HepG2 (cell line): ENCODE measurements around the gene ACOT8. TPM values are rescaled to one million over a fixed set of nuclear protein-coding genes. Genes with fewer than 3 reads are reported as not detected.

ENCODE experiments used
- CENPX ChIP-seq: sonication (generic); formaldehyde crosslinking; IDR thresholded peaks from 2 replicates; pipeline ENCODE4 v1.9.0; 2021; ENCODE audit warnings: mild to moderate bottlenecking, missing genetic modification reagents, moderate library complexity
- GTF3A ChIP-seq: sonication (generic); formaldehyde crosslinking; conservative IDR thresholded peaks from 2 replicates; pipeline ENCODE4 v1.4.0; 2020; ENCODE audit warnings: mild to moderate bottlenecking, missing genetic modification reagents
- KDM6A ChIP-seq: IDR thresholded peaks from 2 replicates; pipeline ENCODE4 v1.6.1; 2016; ENCODE audit warnings: low read depth
- MIER2 ChIP-seq: IDR thresholded peaks from 2 replicates; pipeline ENCODE4 v1.6.1; 2016; ENCODE audit warnings: missing biosample characterization, missing genetic modification reagents
- NAIF1 ChIP-seq: sonication (generic); formaldehyde crosslinking; IDR thresholded peaks from 2 replicates; pipeline ENCODE4 v1.5.0; 2020; ENCODE audit warnings: mild to moderate bottlenecking, missing genetic modification reagents, borderline replicate concordance
- NFIB ChIP-seq: sonication (generic); formaldehyde crosslinking; IDR thresholded peaks from 2 replicates; pipeline ENCODE4 v1.9.0; 2021; ENCODE audit warnings: missing genetic modification reagents, mild to moderate bottlenecking, borderline replicate concordance
- NFIC ChIP-seq: IDR thresholded peaks from 2 replicates; pipeline ENCODE4 v1.6.1; 2012; ENCODE audit warnings: mild to moderate bottlenecking, low read length, inconsistent platforms
- NR1H2 ChIP-seq: sonication (generic); formaldehyde crosslinking; IDR thresholded peaks from 2 replicates; pipeline ENCODE4 v1.8.1; 2022; ENCODE audit warnings: low read depth, missing genetic modification reagents, borderline replicate concordance
- PAX8 ChIP-seq: sonication (generic); formaldehyde crosslinking; IDR thresholded peaks from 2 replicates; pipeline ENCODE4 v1.8.0; 2022; ENCODE audit warnings: mild to moderate bottlenecking, missing genetic modification reagents, borderline replicate concordance
- PHF5A ChIP-seq: IDR thresholded peaks from one replicate; pipeline ENCODE4 v1.6.1; 2018; ENCODE audit warnings: low read depth, missing genetic modification reagents; ENCODE audit not compliant: unreplicated experiment
- PLRG1 ChIP-seq: fragments of 450-650 bp; conservative IDR thresholded peaks from 2 replicates; pipeline ENCODE4 v1.6.1; 2016
- POLR2A ChIP-seq, 2 experiments: IDR thresholded peaks; 2 replicates each; pipeline ENCODE4 v1.6.1; 2011; ENCODE audit warnings: low read depth in 2 of 2, low read length in 2 of 2, mild to moderate bottlenecking in 1 of 2, moderate library complexity in 1 of 2; ENCODE audit not compliant: insufficient read depth in 1 of 2
- TBX3 ChIP-seq: fragments of 450-650 bp; IDR thresholded peaks from 2 replicates; pipeline ENCODE4 v1.6.1; 2017; ENCODE audit warnings: antibody characterized with exemption, mild to moderate bottlenecking, inconsistent platforms, borderline replicate concordance
- YY1 ChIP-seq: IDR thresholded peaks from 2 replicates; pipeline ENCODE4 v1.6.1; 2011; ENCODE audit warnings: low read length, low read depth, moderate library complexity, mild to moderate bottlenecking; ENCODE audit not compliant: insufficient read depth, insufficient replicate concordance
- ZFP1 ChIP-seq: IDR thresholded peaks from 2 replicates; pipeline ENCODE4 v1.6.1; 2016
- ZFP37 ChIP-seq: sonication (generic); formaldehyde crosslinking; IDR thresholded peaks from 2 replicates; pipeline ENCODE4 v1.4.0; 2020; ENCODE audit warnings: missing genetic modification reagents, borderline replicate concordance
- ZFP82 ChIP-seq: sonication (generic); formaldehyde crosslinking; IDR thresholded peaks from 2 replicates; pipeline ENCODE4 v1.5.1; 2020; ENCODE audit warnings: mild to moderate bottlenecking, missing genetic modification reagents, borderline replicate concordance
- ZNF230 ChIP-seq: sonication (generic); formaldehyde crosslinking; IDR thresholded peaks from 2 replicates; pipeline ENCODE4 v1.4.0; 2020; ENCODE audit warnings: mild to moderate bottlenecking, missing genetic modification reagents
- ZNF335 ChIP-seq: sonication (generic); formaldehyde crosslinking; IDR thresholded peaks from 2 replicates; pipeline ENCODE4 v1.4.0; 2020; ENCODE audit warnings: missing genetic modification reagents
- ZNF431 ChIP-seq: sonication (generic); formaldehyde crosslinking; IDR thresholded peaks from 2 replicates; pipeline ENCODE4 v1.9.0; 2022; ENCODE audit warnings: missing genetic modification reagents, low read depth, mild to moderate bottlenecking, borderline replicate concordance
- ZNF569 ChIP-seq: sonication (generic); formaldehyde crosslinking; IDR thresholded peaks from 2 replicates; pipeline ENCODE4 v1.5.0; 2020; ENCODE audit warnings: mild to moderate bottlenecking, missing genetic modification reagents, moderate library complexity, borderline replicate concordance
- ZNF724P ChIP-seq: sonication (generic); formaldehyde crosslinking; IDR thresholded peaks from 2 replicates; pipeline ENCODE4 v1.8.0; 2022; ENCODE audit warnings: missing genetic modification reagents, borderline replicate concordance
- ZNF772 ChIP-seq: sonication (generic); formaldehyde crosslinking; IDR thresholded peaks from 2 replicates; pipeline ENCODE4 v1.5.0; 2020; ENCODE audit warnings: mild to moderate bottlenecking, missing genetic modification reagents
- ZNF883 ChIP-seq: sonication (generic); formaldehyde crosslinking; IDR thresholded peaks from 2 replicates; pipeline ENCODE4 v1.5.1; 2020; ENCODE audit warnings: mild to moderate bottlenecking, missing genetic modification reagents; ENCODE audit errors: not compliant biosample characterization
- polyA plus RNA-seq, 8 experiments: library from polyadenylated mRNA; depleted of rRNA in 3 of 8; stranded (reverse) in 7 of 8; unstranded in 1 of 8; fragments of >200 nt; fragmentation: Illumina TruSeq in 4 of 8; extraction: Trizol in 4 of 8; gene quantifications; 2 replicates each; pipeline versions ENCODE4 v1.2.1 to v1.2.3, GENCODE V29; 2011 to 2016; ENCODE audit warnings: low read depth in 4 of 8, missing spikeins in 1 of 8, mixed read lengths in 1 of 8; ENCODE audit not compliant: insufficient read depth in 1 of 8
- total RNA-seq, 5 experiments: library from RNA; depleted of rRNA; stranded (reverse); fragments of >200 nt; fragmentation: Illumina TruSeq; extraction: Trizol; gene quantifications; 2 replicates each; pipeline ENCODE4 v1.2.3, GENCODE V29; 2016; ENCODE audit warnings: low read depth in 1 of 5
- TF ChIP-seq, protein P1 (sequence below): sonication (generic); formaldehyde crosslinking; IDR thresholded peaks from 2 replicates; pipeline ENCODE4 v1.4.0; 2020; ENCODE audit warnings: mild to moderate bottlenecking, missing genetic modification reagents
- TF ChIP-seq, protein P2 (sequence below): conservative IDR thresholded peaks from 2 replicates; pipeline ENCODE4 v1.6.1; 2018; ENCODE audit warnings: missing genetic modification reagents
- TF ChIP-seq, protein P3 (sequence below): sonication (generic); formaldehyde crosslinking; IDR thresholded peaks from 2 replicates; pipeline ENCODE4 v1.4.0; 2020; ENCODE audit warnings: missing genetic modification reagents

The ACOT8 gene
- total and polyA plus RNA-seq, 2 of the 13 experiments (the other 11 are each of a cell fraction or from before 2014, with no cell fraction given), result 31.4 to 45.5 TPM

DNA sequence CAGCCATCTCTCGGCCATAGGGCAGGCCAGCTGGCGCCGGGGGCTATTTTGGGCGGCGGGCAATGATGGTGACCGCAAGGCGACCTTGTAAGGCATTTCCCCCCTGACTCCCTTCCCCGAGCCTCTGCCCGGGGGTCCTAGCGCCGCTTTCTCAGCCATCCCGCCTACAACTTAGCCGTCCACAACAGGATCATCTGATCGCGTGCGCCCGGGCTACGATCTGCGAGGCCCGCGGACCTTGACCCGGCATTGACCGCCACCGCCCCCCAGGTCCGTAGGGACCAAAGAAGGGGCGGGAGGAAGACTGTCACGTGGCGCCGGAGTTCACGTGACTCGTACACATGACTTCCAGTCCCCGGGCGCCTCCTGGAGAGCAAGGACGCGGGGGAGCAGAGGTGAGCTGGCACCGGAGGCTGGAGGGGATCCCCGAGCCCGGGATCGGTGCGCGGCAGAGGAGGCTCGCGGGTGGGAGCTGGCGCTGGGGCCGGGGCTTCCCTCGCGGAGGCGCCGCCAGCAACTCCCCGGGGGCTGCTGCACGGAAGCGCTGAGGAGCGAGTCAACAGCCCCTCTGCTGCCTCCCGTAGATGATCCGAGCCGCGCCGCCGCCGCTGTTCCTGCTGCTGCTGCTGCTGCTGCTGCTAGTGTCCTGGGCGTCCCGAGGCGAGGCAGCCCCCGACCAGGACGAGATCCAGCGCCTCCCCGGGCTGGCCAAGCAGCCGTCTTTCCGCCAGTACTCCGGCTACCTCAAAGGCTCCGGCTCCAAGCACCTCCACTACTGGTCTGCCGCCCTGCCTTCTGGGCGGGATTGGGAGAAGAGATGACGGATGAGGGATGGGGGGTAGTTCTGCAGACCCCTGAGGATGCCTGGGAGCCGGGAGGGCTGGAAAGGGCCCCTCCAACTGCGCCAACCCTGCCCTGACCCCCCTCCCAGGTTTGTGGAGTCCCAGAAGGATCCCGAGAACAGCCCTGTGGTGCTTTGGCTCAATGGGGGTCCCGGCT lies 34.1 kb upstream of the ACOT8 start, which contains the start of the genes CTSA and NEURL2 (continued):
- TF ChIP-seq GTF3A (CRISPR knock-in tag) (peak; percentile 98; the same call in 1 of the 2 replicates), ZNF569 (CRISPR knock-in tag) (peak; percentile 65; the same call in 1 of the 2 replicates), POLR2A (IDR thresholded peaks at IDR 0.05; ENCODE audit: insufficient read depth in 1 of 2, low read depth in 2 of 2, low read length in 2 of 2) (peak; percentile 90 to 94), ZNF431 (peak; percentile 99), ZNF230 (CRISPR knock-in tag) (peak; percentile 100), ZFP1 (CRISPR knock-in tag) (peak; percentile 98), CENPX (CRISPR knock-in tag) (no peak), NR1H2 (CRISPR knock-in tag) (peak; percentile 97), ZNF335 (CRISPR knock-in tag) (peak; percentile 97), NFIC (peak; percentile 99), YY1 (peak; percentile 94), PAX8 (CRISPR knock-in tag) (peak; percentile 97), ZNF772 (peak; percentile 100), TBX3 (peak; percentile 88), PLRG1 (no peak), PHF5A (CRISPR knock-in tag) (peak; percentile 99), ZFP82 (CRISPR knock-in tag) (no peak), ZFP37 (CRISPR knock-in tag) (peak; percentile 94), NAIF1 (CRISPR knock-in tag) (peak; percentile 96), MIER2 (peak; percentile 84), NFIB (CRISPR knock-in tag) (no peak; the same call in 1 of the 2 replicates), KDM6A (CRISPR knock-in tag) (peak; percentile 91), ZNF724P (CRISPR knock-in tag) (peak; percentile 96), ZNF883 (peak; percentile 98)
- TF ChIP-seq, protein P1, sequence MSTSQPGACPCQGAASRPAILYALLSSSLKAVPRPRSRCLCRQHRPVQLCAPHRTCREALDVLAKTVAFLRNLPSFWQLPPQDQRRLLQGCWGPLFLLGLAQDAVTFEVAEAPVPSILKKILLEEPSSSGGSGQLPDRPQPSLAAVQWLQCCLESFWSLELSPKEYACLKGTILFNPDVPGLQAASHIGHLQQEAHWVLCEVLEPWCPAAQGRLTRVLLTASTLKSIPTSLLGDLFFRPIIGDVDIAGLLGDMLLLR (CRISPR knock-in tag), result peak; percentile 98
- TF ChIP-seq, protein P2, sequence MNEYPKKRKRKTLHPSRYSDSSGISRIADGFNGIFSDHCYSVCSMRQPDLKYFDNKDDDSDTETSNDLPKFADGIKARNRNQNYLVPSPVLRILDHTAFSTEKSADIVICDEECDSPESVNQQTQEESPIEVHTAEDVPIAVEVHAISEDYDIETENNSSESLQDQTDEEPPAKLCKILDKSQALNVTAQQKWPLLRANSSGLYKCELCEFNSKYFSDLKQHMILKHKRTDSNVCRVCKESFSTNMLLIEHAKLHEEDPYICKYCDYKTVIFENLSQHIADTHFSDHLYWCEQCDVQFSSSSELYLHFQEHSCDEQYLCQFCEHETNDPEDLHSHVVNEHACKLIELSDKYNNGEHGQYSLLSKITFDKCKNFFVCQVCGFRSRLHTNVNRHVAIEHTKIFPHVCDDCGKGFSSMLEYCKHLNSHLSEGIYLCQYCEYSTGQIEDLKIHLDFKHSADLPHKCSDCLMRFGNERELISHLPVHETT, result peak; percentile 98
- TF ChIP-seq, protein P3, sequence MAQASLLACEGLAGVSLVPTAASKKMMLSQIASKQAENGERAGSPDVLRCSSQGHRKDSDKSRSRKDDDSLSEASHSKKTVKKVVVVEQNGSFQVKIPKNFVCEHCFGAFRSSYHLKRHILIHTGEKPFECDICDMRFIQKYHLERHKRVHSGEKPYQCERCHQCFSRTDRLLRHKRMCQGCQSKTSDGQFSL (CRISPR knock-in tag), result peak; percentile 95
